ENCODE data around the gene INO80E.
"Not testable (repeated sequence)": the region's sequence is repeated elsewhere in the genome, so short reads cannot be mapped to it uniquely, and the experiment has no call there.

Gene INO80E

GRCh38 chr16:30009990-30010843, 14.2 kb downstream of the INO80E start:
- no peak for DNase-seq (ENCODE audit: low read depth)

- no peak for DNase-seq (ENCODE audit: low read depth)
These were observed 15.0 kb downstream of the INO80E start, which contains the start of gene DOC2A for GRCh38 chr16:30010844-30011713. TSS of gene DOC2A (minus strand) at chr16:30011027. CDS start at chr16:30010222, 805 bp downstream.

- no peak for DNase-seq (ENCODE audit: low read depth)
These were observed 15.9 kb downstream of the INO80E start for GRCh38 chr16:30011714-30012504.

- DNase-seq (ENCODE audit: low read depth) = not testable (repeated sequence)
These were observed 16.6 kb downstream of the INO80E start for GRCh38 chr16:30012598-30012997.

- DNase-seq (ENCODE audit: low read depth) = not testable (repeated sequence)
These were observed 19.4 kb downstream of the INO80E start for GRCh38 chr16:30015450-30015849.

GRCh38 chr16:30016555-30017276, 20.7 kb downstream of the INO80E start:
- DNase-seq (ENCODE audit: low read depth) = no peak

- DNase-seq (ENCODE audit: low read depth) = no peak
These were observed 21.2 kb downstream of the INO80E start for GRCh38 chr16:30017277-30017656.

- DNase-seq (ENCODE audit: low read depth) = not testable (repeated sequence)
These were observed 21.9 kb downstream of the INO80E start for GRCh38 chr16:30017937-30018336.

- no peak for DNase-seq (ENCODE audit: low read depth)
These were observed 22.7 kb downstream of the INO80E start for GRCh38 chr16:30018731-30019158.

GRCh38 chr16:30022887-30023286, 26.8 kb downstream of the INO80E start, which contains the start of gene C16orf92:
TSS of gene C16orf92 (plus strand) at chr16:30023198. CDS start at chr16:30023341, 143 bp downstream.
- no peak for DNase-seq (ENCODE audit: low read depth)

GRCh38 chr16:30023586-30023985, 27.5 kb downstream of the INO80E start:
- no peak for DNase-seq (ENCODE audit: low read depth)

GRCh38 chr16:30024451-30024850, 28.4 kb downstream of the INO80E start:
- no peak for DNase-seq (ENCODE audit: low read depth)

GRCh38 chr16:30025156-30025555, 29.1 kb downstream of the INO80E start:
- no peak for DNase-seq (ENCODE audit: low read depth)

- no peak for DNase-seq (ENCODE audit: low read depth)
These were observed 29.5 kb downstream of the INO80E start for GRCh38 chr16:30025574-30025973.

- DNase-seq (ENCODE audit: low read depth) = no peak
These were observed 30.4 kb downstream of the INO80E start for GRCh38 chr16:30026449-30026848.

GRCh38 chr16:30027588-30028437, 31.8 kb downstream of the INO80E start:
- DNase-seq (ENCODE audit: low read depth) = no peak

GRCh38 chr16:30028438-30029076, 32.5 kb downstream of the INO80E start:
- no peak for DNase-seq (ENCODE audit: low read depth)

- no peak for DNase-seq (ENCODE audit: low read depth)
These were observed 34.1 kb downstream of the INO80E start for GRCh38 chr16:30030011-30030685.

- no peak for DNase-seq (ENCODE audit: low read depth)
These were observed 34.9 kb downstream of the INO80E start, which contains the start of gene TLCD3B for GRCh38 chr16:30030841-30031413. TSS of gene TLCD3B (minus strand) at chr16:30031271. CDS start at chr16:30030527, 744 bp downstream.

All from T-helper 22 cell (primary cell).